OCI-LY1 (cell line): ENCODE results near the gene SERPINA9.

Experiments used
- EZH2 ChIP-seq: fragments of 200-600 bp; sonication (generic), shearing (Covaris generic); IDR thresholded peaks from 2 replicates; pipeline ENCODE4 v1.8.0; 2017; ENCODE audit warnings: borderline replicate concordance, mixed run types, mild to moderate bottlenecking, antibody characterized with exemption, low read length, moderate library complexity, mixed read lengths
- TF ChIP-seq, protein P1 (sequence below): fragments of 200-600 bp; sonication (generic), shearing (Covaris generic); IDR thresholded peaks from 2 replicates; pipeline ENCODE4 v1.5.1; 2017; ENCODE audit warnings: mild to moderate bottlenecking, antibody characterized with exemption, low read length, moderate library complexity, mixed read lengths

DNA sequence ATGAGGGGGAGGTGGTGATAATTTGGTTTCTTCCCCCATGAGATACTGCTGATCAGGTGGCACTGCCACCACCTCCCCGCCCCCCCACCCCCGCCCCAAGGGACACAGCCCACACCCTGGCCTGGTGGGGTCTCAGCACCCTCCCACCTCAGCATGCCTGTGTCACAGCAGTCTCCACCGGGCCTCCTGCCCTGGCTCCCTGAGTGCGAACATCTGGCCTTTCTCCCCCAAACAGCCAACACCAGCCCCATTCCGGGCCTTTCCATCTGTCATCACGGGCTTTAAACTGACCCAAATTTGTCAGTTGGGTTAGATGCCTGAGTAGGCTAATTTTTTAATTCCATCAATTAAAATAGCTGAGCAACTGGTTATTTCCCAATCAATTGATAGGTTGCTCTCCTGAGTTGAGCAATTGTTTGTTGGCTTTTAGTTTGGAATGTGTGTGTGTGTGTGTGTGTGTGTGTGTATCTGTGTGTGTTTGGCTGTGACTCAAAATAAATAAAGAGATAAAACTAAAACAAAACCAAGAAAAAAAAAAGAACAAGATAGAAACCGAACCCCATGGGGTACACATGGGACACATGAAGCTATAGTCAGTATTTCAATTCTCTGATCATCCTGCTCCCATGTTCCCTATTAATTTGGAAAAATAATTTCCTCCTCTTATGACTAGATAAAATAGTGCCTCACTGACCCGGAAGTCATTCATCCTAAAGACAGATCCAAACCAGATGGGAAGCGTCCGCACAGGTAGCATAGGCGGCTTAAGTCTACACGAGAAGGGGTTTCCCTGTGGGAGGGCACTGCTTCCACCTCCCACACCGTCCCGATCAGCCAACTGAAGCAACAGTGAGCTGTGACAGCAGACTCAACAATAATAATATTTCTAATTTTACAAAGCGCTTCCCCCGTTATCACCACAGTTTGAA, 25.9 kb upstream of the SERPINA9 start:
- TF ChIP-seq, protein P1, sequence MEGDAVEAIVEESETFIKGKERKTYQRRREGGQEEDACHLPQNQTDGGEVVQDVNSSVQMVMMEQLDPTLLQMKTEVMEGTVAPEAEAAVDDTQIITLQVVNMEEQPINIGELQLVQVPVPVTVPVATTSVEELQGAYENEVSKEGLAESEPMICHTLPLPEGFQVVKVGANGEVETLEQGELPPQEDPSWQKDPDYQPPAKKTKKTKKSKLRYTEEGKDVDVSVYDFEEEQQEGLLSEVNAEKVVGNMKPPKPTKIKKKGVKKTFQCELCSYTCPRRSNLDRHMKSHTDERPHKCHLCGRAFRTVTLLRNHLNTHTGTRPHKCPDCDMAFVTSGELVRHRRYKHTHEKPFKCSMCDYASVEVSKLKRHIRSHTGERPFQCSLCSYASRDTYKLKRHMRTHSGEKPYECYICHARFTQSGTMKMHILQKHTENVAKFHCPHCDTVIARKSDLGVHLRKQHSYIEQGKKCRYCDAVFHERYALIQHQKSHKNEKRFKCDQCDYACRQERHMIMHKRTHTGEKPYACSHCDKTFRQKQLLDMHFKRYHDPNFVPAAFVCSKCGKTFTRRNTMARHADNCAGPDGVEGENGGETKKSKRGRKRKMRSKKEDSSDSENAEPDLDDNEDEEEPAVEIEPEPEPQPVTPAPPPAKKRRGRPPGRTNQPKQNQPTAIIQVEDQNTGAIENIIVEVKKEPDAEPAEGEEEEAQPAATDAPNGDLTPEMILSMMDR: no peak
- TF ChIP-seq EZH2: no peak
